NCI-H524 (cell line): Measurements from ENCODE around the gene GATA1.
A peak's percentile ranks its signal among the peaks of the same experiment; 100 is the strongest.

Experiments
- DNase-seq, 2 experiments: peaks; one replicate each; lab custom pipeline; 2025; lab: John Stamatoyannopoulos, UW

The GATA1 gene

GRCh38 chrX:48786341-48786800 lies at the start of gene GATA1:
Gene GATA1, plus strand, starts transcription at chrX:48786590. Its CDS starts 4,520 bp downstream, at chrX:48791110.
- DNase-seq, result no peak

GRCh38 chrX:48736878-48737212 lies 49.5 kb upstream of the GATA1 start:
- no peak for DNase-seq

- DNase-seq, result peak; percentile 98 to 99
Measured at GRCh38 chrX:48737213-48737938, 49.0 kb upstream of the GATA1 start.

GRCh38 chrX:48737940-48738339 lies 48.5 kb upstream of the GATA1 start:
- peak in 1 of 2 experiments; percentile 14 for DNase-seq

- no peak for DNase-seq
Measured at GRCh38 chrX:48741834-48742233, 44.6 kb upstream of the GATA1 start.

GRCh38 chrX:48745222-48745621 lies 41.2 kb upstream of the GATA1 start:
- DNase-seq, result no peak

GRCh38 chrX:48747415-48748016 lies 38.9 kb upstream of the GATA1 start:
- DNase-seq, result peak; percentile 4 to 65

- DNase-seq, result no peak
Measured at GRCh38 chrX:48749182-48749581, 37.2 kb upstream of the GATA1 start.

GRCh38 chrX:48751343-48751742 lies 35.0 kb upstream of the GATA1 start:
- no peak for DNase-seq

- DNase-seq, result no peak
Measured at GRCh38 chrX:48752498-48752897, 33.9 kb upstream of the GATA1 start.

- no peak for DNase-seq
Measured at GRCh38 chrX:48753708-48754228, 32.6 kb upstream of the GATA1 start.

GRCh38 chrX:48754238-48754637 lies 32.2 kb upstream of the GATA1 start:
- DNase-seq, result no peak

GRCh38 chrX:48761674-48762471 lies 24.5 kb upstream of the GATA1 start, which contains the start of gene GLOD5:
Gene GLOD5, plus strand, starts transcription at chrX:48761747. Its CDS starts 44 bp downstream, at chrX:48761791.
- DNase-seq, result peak in 1 of 2 experiments; percentile 54

GRCh38 chrX:48769230-48769629 lies 17.2 kb upstream of the GATA1 start:
- DNase-seq, result no peak

GRCh38 chrX:48770296-48770695 lies 16.1 kb upstream of the GATA1 start:
- no peak for DNase-seq

- no peak for DNase-seq
Measured at GRCh38 chrX:48772602-48773001, 13.8 kb upstream of the GATA1 start.

- DNase-seq, result no peak
Measured at GRCh38 chrX:48776818-48777439, 9.5 kb upstream of the GATA1 start.

GRCh38 chrX:48779399-48779798 lies 7.0 kb upstream of the GATA1 start:
- DNase-seq, result no peak

GRCh38 chrX:48781705-48782104 lies 4.7 kb upstream of the GATA1 start:
- DNase-seq, result no peak

- no peak for DNase-seq
Measured at GRCh38 chrX:48782216-48782615, 4.2 kb upstream of the GATA1 start.

GRCh38 chrX:48782795-48783194 lies 3.6 kb upstream of the GATA1 start:
- no peak for DNase-seq

- no peak for DNase-seq
Measured at GRCh38 chrX:48784726-48785125, 1.7 kb upstream of the GATA1 start.
